HG03095 (cell line): Measurements from ENCODE around the gene POLRMT.
"Not testable (repeated sequence)": the region's sequence is repeated elsewhere in the genome, so short reads cannot be mapped to it uniquely, and the experiment has no call there.

Experiments
- ATAC-seq: cut with Tn5 transposase; IDR thresholded peaks from one replicate; pipeline ENCODE4 v1.9.1; 2021; ENCODE audit warnings: moderate library complexity; ENCODE audit not compliant: unreplicated experiment

POLRMT gene

GRCh38 chr19:629515-629914, 3.8 kb downstream of the POLRMT start:
- ATAC-seq = not testable (repeated sequence)

- ATAC-seq = no peak
Measured at GRCh38 chr19:628168-628567, 5.2 kb downstream of the POLRMT start.

DNA sequence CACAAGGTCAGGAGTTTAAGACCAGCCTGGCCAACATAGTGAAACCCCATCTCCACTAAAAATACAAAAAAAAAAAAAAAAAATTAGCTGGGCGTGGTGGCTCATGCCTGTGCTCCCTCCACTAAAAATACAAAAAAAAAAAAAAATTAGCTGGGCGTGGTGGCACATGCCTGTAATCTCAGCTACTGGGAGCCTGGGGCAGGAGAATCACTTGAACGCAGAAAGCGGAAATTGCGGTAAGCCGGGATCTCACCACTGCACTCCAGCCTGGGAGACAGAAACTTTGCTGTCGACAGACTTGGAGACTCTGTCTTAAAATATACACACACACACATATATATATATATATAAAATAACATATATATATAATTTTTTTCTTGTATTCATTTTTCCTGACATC, 6.8 kb downstream of the POLRMT start:
- ATAC-seq = not testable (repeated sequence)

DNA sequence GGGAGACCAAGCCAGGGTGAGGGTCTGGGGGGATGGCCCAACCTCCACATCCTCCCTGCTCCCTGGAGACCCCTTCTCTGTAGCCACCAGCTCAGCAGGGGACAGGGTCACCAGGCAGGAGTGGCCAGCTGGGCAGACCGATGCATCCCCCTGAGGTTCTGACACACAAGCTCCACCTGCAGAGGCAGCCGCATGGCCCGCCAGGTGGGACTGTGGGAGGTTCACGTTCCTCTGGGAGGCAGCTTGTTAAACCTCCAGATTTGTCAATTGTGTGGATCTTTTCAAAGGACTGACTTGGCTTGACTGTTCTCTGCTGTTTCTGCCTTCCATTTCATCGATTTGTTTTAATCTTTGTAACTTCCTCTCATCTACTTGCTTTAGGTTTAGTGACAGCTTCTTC, 8.1 kb downstream of the POLRMT start:
- ATAC-seq = no peak

- ATAC-seq = no peak
Measured at GRCh38 chr19:624433-625109, 8.8 kb downstream of the POLRMT start.

DNA sequence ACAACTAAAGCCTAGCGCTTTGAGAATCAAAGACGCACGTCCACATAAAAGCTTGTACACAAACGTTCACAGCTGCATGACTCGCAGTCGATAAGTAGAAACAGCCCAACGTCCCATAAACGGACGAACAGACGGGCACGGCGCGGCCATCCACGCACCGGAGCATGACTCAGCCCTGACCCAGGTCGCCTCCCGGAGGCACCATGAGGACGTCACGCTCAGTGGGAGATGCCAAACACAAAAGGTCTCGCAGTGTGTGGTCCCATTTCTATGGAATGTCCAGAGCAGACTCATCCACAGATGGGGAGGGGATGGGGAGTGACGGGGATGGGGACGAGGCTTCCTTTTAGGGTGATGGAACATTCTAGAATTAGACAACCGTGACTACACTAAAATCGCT, 9.4 kb downstream of the POLRMT start:
- ATAC-seq = no peak

DNA sequence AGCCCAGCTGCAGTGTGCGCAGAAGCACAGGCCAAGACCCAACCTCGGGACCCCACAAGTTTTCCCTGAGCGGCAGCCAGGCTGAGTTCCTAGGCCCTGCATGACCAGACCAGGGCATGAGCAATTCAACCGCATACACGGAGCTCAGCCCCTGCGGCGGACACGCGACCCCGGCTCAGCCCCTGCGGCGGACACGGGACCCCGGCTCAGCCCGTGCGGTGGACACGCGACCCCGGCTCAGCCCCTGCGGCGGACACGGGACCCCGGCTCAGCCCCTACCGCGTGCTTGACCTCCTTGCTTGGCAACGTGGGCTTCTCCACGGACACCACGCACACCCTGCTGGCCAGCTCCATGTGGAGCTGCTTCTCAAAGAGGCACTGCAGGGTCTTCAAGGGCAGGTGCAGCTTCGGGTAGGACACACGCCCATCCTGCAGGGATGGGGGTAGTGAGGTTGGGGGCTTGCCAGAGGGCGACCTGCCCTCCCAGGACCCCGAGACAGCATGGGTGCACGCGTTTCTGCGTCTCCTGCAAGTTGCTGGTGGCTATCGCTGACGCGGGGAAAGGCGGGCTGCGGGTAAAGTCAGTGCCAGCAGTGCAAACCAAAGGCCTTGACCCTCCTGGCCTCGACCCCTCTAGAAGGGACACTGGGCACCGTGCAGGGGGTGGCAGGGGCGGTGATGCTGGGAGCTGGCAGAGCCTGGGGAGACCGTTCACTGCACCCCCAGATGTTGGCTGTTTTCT, 10.0 kb downstream of the POLRMT start:
- no peak for ATAC-seq

DNA sequence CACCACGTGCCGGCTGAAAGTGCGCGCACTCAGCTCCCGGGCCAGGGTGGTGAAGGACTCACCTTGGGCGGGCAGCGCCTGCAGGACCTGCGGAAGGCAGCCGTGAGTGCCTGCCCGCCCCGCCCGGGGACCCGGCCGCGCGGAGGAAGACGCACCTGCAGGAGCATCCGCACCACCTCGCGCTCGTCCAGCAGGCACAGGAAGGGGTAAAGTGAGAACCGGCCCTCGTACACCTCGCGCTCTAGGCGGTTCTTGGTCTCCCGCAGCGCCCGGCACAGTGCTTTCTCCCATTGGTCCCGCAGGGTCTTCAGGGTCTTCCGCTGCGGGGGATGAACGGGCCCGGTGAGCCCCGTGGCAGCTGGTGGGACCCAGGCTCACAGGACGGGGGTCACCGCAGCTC, 10.7 kb downstream of the POLRMT start:
- no peak for ATAC-seq

GRCh38 chr19:621819-622218, 11.5 kb downstream of the POLRMT start:
- ATAC-seq = no peak

- not testable (repeated sequence) for ATAC-seq
Measured at GRCh38 chr19:621191-621590, 12.1 kb downstream of the POLRMT start.

DNA sequence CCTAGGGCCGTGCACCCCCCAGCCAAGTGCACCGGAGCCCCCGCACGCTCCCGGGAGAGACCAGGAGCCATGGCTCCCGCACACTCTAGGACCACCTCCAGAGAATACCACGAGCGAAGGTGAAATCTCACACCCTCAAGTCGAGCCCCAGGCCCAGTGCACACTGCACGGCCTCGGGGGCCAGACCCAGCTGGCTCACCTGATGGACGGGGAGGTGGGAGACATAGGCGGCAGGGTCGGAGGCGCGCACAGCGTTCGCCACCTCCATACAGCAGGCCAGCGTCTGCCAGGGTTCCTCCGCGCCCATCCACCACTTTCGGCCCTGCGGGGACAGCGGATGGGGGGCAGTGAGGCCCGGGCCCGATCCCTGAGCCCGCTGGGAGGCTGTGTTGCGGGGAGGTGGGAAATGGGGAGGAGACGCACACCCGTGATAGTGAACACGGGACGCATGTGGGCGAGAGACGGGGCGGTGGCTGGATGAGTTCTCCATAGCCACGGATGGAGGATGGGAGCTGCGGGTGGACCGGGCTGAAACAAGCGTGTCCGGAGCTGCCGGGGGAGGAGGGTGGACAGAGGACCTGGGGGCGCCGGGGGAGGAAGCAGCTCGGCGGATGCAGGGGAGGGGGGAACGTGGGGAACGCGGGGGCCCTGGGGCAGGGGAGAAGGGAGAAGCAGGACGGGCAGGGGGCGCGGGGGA, 13.0 kb downstream of the POLRMT start:
- no peak for ATAC-seq

DNA sequence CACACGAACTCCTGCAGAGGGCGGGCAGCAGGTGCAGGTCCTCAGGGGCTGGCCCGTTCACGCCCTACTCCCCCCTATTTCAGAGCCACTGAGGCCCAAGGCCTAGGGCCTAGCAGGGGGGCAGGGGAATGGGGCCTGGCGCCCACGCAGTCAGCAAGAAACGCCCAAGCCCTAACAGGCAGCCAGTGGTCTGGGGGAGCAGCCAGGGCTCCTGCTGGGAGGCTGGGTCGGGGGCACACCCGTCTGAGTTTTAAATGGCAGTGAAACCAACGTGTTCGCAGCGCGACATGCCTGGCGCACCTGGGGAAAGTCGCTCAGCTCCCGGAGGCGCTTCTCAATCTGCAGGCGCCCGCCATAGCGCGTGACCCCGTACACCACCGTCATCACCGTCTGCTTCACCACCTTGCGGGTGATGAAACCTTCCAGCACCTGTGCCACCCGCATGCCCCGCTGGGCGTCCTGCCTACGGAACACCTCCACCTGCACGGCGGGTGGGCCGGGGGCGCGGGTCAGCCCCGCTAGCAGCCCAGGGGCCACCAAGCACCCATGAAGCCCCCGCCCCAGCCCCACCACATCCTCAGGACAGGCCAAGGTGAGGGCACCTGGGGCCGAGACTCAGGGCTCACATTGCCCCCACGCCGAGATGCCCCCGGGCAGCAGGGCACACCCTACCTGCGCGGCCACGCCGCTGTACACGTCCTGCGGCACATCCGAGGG, 13.9 kb downstream of the POLRMT start:
- ATAC-seq = no peak

DNA sequence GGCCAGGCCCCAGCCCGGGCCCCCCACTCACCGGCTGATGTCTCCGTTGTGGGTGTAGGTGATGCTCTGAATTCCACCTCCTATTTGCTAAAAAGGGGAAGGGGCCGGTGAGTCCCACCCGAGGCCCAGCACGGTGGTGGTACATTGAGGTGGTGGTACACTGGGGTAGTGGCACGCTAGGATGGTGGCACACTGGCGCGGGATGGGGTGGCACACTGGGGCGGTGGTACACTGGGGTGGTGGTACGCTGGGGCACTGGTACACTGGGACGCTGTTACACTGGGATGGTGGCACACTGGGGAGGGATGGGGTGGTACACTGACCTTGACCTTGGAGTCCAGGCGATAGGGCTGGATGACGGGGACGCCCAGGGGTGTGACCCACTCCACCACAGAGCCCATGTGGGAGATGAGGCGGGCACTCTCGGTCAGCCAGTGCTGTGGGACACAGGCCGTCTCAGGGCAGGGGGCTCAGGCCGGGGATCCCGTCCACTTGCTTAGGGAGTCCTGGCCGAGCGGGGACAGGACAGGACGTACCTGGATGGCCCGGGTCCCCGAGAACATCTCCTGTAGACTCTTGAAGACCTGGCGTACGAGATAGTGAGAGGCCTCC, 14.6 kb downstream of the POLRMT start:
- no peak for ATAC-seq

DNA sequence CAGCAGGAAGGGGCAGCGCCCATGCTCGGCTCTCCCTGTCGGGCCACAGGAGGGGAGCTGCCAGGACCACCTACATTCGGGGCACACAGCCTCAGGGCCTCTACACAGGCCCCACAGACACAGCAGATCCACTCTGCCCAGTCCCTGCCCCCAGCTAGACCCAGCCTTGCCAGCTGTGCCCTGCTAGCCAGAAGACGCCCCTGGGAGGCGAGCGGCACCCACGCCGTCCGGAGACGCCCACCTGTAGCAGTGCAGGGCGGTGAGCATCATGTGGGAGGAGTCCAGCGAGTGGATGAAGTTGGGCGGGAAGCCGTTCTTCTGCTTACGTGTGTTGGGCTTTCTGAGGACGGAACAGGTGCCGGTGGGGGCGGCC, 15.1 kb downstream of the POLRMT start:
- ATAC-seq = no peak

GRCh38 chr19:617551-618246, 15.6 kb downstream of the POLRMT start:
- no peak for ATAC-seq

GRCh38 chr19:616747-617526, 16.4 kb downstream of the POLRMT start:
- no peak for ATAC-seq

DNA sequence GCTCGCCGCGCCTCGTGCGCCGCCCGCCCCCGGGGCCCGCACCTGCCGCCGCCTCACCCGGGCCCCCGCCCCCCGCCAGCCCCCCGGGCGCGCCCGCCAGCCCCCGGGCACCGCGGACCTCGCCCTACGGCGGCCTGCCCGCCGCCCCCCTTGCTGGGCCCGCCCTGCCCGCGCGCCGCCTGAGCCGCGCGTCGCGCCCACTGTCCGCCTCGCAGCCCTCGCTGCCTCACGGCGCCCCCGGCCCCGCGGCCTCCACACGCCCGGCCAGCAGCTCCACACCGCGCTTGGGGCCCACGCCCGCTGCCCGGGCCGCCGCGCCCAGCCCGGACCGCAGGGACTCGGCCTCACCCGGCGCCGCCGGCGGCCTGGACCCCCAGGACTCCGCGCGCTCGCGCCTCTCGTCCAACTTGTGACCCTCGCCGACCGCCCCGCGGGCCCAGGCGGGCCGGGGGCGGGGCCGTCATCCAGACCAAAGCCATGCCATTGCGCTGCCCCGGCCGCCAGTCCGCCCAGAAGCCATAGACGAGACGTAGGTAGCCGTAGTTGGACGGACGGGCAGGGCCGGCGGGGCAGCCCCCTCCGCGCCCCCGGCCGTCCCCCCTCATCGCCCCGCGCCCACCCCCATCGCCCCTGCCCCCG, 17.2 kb downstream of the POLRMT start:
- no peak for ATAC-seq

GRCh38 chr19:615619-616018, 17.7 kb downstream of the POLRMT start:
- ATAC-seq = no peak
